Activated CD4-positive, CD25-positive, alpha-beta regulatory T cell treated with anti-CD3 and anti-CD28 coated beads, Interleukin-2, amount 50 U/mL, for 24 hours (primary cell): ENCODE measurements around the gene UPF1.

Experiments used
- ATAC-seq, 2 donors: fragments of 150-1000 bp; cut with Tn5 transposase; one replicate each; pipeline ENCODE4 v1.10.0; 2021; ENCODE audit warnings: mild to moderate bottlenecking in 1 of 2, moderate library complexity in 1 of 2

UPF1 gene

DNA sequence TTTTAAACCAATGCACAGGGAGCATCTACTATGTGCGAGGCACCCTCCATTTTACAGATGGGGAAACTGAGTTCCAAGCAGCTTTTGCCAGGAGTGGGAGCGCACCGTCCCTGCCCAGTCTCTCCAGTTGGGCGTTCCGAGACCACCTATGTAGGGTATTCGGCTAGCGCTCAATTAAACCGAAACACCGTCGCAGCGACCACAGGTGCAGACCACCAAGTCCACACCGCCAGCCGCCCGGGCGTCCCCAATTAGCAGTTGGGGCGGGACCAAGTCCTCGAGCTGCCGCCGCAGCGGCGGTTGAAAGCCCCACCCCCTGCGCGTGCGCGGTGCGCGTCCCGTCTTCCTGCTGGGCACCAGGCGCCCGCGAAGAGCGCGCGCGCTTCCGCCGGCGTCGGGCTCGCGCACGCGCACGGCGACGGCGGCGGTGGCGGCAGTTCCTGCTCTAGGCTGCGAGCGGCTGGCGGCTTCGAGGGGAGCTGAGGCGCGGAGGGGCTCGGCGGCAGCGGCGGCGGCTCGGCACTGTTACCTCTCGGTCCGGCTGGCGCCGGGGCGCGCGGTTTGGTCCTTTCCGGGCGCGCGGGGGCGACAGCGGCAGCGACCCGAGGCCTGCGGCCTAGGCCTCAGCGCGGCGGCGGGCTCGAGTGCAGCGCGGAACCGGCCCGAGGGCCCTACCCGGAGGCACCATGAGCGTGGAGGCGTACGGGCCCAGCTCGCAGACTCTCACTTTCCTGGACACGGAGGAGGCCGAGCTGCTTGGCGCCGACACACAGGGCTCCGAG is at the start of gene UPF1:
UPF1 (plus strand) TSS at position 436 of the 782 bp plus-strand sequence; CDS start at position 687, 251 bp downstream.
- peak; percentile 83 to 84 for ATAC-seq

DNA sequence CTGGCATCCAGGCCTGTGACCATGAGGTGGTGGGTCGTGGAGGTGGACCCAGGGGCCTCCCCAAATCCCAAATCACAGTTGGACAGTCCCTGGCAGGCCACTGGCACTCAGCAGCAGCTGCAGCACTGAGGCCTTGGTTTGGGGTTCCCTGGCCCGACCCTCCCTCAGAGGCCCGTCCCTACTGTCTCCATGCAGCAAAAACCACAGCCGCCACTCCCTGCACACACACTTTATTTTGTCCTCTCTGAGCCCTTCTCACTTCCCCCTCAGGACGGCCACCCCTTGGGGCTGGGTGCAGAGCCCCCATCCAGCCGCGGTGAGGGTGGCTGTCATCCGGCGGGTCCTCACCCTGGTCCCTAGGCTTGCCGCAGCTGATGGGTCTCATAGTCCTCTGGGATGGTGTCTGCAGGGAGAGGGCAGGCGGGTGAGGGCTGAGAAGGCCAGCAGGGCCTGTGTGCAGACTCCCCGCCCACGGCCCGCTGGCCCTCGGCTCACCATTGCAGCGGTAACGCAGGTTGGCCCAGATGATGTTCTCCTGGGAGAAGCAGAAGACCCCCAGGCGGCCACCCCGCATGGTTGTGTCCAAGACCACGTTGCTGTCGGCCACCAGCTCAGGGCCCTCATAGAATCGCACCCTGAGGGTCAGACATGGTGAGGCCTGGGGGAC is 49.1 kb upstream of the UPF1 start:
- ATAC-seq = no peak

DNA sequence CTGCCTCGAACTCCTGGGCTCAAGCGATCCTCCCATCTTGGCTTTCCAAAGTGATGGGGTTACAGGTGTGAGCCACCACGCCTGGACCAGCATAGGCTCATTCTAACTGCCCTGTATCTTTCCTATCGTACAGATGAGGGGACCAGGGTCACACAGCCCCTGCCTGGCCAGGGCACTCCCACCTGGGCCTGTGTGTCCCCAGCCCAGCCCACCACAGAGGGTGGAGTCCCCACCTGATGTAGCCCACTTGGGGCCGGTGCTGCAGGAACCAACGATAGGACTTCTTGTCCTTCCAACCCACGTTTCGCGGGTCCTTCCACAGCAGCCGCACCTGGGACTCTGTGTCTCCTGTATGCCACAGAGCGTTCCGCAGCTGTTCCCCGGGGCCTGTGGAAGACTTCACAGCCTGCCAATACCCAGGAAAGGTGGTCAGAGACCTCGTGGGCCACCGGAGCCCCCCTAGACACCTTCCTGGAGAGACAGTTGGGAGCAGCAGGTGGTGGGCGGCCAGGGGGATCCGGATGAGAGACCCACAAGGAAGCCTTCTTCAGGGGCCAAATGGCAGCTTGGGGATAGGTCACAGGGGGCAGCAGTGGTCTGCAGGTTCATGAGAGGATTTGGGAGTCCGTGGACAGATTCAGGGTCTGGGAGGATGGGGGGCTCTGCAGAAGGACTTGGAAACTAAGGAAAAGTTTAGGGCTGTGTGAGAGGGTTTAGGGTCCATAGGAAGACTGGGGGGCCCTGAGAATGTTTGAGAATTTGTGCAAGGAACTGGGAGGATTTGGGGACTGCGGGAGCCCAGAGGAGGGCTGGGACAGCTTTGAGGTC is 47.6 kb upstream of the UPF1 start:
- no peak for ATAC-seq

DNA sequence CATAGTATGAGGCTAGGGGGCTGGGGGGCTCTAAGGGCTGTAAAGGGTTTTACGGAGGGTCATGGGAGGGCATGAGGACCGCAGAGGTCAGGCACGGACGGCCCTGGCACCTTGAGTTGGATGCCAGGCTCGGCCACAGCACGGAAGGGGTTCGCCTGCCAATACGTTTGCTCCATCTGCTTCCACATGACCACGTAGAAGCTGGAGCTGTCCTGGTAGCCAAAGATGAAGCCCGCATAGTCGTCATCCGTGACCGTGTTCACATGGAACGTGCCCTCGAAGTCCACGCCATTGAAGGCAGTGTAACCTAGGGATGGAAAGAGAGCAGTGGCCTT is 47.0 kb upstream of the UPF1 start:
- ATAC-seq = no peak

DNA sequence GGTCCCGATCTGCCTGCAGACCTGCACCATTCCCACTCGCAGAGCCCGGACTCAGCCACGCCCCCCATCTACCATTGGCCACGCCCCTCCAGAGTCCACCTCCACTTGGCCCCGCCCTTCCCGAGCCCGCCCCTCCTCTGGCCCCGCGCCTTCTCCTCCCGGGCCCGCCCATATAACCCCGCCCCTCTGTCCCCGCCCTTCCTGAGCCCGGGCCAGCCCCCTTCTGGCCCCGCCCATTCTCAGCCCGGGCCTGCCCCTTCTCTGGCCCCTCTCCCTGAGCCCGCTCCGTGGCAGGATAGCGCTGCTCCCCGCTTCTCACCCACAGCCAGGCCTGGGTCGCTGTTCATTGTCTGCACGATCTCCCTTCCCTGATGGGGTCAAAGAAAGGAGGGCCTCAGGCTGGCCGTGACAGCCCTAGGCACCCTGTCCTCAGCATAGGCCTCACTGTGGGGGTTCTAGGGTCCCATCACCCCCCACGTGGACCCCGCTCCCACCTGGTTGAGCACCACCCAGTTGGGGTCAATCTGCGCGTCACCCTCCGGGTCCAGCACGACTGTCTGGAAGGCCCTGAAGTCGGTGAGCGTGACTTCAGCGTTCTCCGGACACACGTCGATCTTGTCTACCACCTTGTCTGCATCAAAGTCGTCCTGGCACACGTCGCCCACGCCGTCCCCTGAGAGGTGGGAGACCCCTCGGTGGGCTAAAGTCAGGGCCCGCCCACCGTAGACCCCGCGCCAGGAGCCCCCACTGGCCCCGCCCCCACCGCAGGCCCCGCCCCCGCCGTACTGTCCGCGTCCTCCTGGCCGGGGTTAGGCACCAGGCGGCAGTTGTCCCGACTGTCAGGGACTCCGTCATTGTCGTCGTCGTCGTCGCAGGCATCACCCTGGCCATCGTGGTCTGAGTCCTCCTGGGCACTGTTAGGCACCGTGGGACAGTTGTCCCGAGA is 46.3 kb upstream of the UPF1 start:
- ATAC-seq = peak; percentile 45 to 56

DNA sequence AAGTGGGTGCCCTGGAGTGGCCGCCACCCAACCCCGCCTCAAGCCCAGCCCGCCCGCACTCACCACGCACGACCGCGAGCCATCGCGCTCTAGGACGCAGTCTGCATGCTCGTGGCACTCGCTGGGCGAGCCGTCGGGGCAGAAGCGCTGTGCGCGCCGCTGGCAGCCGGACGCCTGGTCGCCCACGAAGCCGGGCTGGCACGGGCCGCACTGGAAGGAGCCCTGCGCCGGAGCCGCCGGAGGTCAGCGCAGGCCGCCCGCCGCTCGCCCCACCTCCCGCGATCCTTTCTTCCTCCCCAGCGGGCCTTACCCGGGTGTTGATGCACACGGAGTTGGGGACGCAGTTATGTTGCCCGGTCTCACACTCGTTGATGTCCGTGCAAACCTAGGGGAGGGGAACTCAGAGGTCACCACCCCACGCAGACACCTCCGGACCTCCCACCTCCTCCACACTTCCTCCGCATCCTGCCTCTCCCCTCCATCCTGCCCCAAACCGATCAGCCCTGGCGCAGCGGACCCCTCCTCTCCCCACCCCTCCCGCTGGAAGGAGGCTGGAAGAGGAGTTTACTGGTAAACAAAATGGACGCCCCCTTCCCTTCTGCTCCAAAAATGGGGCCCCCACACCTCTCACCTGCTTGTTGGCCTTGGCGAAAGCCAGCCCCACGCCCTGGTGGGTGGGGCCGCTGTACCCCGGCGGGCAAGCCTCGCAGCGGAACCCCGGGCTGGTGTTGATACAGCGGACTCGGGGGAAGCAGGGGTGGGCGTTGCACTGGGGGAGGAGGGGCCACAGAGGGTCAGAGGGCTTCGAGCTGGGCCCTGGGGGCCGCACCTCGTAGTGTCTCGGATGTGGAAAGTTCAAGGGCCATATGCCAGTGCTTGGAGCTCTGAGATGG is 43.0 kb upstream of the UPF1 start:
- no peak for ATAC-seq

DNA sequence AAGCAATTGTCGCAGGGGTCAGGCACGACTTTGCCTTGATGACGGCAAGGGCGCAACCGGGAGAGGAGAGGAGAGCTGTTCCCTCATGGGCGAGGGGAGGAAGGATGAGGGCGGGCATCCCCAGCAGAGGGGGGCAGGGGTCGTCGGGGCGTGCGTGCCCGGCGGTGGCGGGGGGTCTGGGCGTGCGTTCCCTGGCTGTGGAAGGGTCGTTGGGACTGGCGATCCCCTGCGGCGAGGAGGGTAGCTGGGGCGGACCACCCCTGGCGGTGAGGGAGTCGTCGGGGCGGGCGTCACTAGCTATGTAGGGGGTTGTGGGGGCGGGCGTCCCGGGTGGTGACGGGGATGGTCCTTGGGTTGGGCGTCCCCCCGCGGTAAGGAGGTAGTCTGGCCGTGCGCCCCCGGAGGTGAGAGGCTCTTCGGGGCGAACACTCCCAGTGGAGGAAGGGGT is 42.3 kb upstream of the UPF1 start:
- no peak for ATAC-seq

DNA sequence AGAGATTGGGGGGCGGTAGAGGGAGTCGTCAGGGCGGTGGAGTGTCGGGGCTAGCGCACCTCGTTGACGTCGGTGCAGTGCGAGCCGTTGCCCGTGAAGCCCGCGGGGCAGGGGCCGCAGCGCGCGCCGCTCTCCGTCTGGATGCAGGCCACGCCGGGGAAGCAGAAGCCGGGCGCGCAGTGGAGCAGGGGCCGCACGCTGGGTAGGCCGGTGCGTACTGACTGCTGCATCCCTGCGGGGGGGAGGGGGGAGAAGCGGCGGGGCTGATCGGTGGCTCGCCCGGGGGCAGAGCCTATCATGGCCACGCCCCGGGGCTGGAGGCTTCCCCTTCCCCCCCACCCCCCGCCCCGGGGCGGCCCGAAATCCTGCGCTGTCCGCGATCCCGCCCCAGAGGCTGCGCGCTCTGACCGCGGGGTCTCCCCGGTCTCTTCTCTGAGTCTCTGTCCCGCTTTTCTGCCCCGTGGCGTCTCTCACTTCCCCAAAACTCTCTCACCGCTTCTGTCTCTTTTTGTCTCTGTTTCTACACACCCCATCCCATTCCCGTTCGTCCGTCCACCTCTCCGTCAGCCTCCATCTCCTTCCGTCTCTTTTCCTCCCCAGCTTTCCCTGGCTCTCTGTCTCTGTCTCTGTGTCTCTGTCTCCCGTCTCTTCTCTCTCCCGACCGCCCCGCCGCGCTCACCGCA is 41.7 kb upstream of the UPF1 start:
- ATAC-seq = no peak

DNA sequence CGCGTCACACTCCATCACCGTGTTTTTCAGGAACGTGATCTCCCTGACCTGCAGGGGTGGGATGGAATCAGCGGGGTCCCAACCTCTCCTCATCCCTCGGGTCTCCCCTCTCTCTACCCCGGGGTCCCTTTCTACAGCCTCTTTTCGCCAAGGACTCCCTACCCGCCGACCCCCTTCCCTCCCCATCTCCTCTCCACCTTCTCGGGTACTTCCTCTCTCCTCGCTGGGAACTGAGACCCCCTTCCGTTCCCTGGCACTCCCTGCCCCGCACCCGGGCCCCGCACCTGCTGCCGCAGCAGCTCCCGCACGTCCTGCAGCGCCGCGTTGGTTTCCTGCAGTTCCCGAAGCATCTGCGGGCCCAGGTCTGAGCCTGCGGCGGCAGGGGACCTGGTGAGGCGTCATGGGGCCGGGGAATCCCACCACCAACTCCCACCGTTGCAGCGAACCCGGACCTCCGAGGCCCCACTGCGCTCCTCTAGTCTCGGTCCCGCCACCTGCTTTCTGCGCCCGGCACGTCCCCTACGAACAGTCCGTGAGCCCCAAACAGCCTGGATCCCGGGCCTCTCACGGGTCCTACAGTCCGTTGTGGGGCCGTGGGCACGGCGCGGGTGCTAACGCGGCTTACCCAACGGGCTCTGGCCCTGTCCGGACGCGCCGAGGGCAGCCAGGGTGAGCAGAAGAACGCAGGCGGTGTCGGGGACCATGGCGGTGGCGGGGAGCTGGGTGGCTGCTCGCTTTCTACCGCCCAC is 41.0 kb upstream of the UPF1 start, which contains the start of gene COMP:
COMP (minus strand) TSS at position 740 of the 749 bp plus-strand sequence; CDS start at position 704, 36 bp downstream.
- no peak for ATAC-seq

DNA sequence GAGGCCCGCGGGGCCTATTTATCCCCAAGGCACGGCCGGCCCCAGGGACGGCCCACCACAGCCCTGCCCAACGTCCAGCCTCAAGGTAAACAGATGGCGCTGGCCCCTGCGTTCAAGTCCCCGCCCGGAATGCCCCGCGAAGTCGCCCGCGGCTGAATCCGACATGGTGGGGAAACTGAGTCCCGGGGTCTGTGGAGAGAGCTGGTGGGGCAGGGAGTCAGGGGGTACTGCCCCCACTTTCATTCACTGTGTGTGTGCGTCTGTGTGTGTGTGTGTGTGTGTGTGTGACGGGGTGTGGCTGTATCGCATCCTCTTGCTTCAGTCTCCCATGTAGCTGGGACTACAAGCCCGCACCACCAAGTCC is 40.5 kb upstream of the UPF1 start:
- ATAC-seq = no peak

DNA sequence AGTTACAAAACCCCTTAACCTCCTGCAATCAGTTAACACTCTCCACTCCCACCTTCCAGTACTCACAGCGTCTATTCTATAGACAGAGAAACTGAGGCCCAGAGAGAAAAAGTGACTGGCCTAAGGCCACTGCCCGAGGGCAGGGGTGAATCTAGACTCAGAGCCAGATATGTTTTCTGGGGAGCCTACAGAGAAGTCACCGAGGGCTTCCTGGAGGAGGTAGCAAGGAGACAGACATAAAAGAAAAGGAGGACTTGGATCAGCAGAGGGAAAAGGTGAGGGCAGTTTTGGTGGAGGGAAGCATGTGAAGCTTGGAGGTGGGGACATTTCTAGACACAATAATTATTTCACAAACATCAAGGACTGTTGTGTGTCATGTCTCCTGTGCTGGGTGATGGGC is 39.1 kb upstream of the UPF1 start:
- no peak for ATAC-seq

DNA sequence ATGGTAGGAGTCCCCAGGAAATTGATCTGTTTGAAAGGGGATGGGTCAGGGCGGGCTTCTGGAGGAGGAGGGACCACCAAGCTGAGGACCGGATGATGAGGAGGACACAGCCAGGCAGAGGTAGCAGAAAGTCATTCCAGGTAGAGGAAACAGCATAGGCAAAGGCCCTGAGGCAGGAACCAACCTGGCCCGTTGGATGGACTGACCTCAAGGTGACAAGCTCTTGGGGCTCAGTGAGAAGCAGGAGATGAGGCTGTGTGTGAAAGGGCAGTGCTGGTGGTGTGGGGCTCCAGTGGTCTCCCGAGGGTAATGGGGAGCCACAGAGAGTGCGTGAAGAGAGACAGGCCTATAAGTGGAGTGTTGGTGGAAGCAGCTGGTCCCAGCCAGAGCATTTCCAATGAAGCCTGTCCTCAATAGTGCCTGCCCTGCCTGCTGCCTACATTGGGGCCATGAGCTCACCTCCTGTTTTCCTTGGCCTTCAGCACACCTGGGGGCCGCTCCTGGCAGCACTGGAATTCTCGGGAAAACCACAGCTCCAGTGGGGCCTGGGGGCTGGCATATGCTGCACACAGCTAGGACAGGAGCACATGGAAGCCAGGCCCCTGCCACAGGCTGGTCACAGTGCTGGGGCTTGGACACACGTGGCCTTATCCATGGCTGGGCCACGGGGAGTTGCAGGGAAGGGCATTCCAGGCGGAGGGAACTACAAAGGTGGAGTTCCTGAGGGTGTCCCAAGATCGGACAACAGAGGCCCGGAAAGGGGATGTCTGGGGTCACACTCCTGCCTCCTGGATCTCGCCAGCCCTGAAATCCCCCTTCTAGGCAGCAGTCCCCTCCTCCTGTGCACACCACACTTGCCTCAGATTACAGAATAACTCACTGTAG is 38.4 kb upstream of the UPF1 start:
- no peak for ATAC-seq

DNA sequence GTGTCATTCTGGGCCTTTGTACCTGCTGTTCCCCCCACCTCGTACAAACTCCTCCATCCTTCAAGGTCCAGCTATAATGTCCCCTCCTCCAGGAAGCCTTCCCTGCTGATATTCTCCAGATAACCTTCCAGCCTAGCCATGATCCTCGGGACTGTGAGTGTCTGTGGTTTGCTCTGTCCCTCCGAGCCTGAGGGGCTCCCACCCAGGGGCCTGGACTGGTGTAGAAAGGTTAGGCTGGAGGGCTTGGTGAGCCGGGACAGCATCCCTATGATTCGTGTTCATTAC is 37.8 kb upstream of the UPF1 start:
- no peak for ATAC-seq

DNA sequence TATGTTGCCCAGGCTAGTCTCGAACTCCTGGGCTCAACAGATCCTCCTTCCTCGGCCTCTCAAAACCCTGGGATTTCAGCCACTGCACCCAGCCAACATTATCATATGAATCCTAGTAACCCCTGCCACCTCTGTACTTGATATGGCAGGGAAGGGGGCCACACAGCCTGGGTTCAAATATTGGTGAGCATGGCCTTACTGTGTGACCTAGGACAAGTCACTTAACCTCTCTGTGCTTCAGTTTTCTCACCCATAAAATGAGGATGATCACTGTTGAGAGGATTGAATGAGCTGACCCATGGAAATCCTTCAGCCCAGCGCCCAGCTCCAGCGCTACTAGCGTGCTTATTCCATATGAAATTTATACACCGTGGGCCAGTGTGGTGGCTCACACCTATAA is 37.1 kb upstream of the UPF1 start:
- ATAC-seq = no peak

DNA sequence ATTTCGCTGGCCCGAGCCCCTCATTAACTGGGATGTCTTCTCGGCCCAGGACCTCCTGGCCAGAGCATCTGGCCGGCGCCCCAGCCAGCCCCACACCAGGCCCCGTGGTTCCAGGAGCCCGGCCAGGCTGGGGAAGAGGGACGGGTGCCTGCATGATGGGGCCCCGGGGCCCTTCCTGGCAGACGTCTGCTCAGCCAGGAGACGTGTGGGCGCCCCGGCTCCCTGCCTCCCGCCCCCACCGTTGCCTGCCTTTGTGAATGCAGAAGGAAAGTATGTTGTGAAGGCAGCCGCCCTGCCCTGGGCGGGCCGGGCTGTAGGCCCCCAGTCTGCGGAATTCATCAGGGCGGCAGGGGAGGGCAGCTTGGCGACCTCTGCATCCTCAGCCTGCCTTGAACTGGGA is 36.2 kb upstream of the UPF1 start:
- no peak for ATAC-seq

DNA sequence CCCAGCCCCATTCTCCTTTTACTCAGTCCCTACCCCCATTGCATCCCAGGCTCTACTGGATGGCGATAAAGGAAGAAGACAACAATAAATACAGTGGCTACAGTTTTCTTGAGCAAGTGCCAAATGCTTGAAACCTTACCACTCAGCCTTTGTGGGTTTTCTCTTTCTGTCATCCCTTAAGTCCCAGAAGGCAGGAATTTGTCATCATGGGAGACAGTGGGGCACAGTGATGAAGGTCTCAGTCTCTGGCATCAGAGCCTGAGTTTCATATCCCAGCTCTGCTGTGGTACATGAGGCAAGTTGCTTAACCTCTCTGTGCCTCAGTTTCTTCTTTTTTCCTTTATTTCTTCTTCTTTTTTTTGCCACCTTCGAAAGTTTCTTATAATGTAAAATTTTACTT is 35.5 kb upstream of the UPF1 start:
- ATAC-seq = no peak

DNA sequence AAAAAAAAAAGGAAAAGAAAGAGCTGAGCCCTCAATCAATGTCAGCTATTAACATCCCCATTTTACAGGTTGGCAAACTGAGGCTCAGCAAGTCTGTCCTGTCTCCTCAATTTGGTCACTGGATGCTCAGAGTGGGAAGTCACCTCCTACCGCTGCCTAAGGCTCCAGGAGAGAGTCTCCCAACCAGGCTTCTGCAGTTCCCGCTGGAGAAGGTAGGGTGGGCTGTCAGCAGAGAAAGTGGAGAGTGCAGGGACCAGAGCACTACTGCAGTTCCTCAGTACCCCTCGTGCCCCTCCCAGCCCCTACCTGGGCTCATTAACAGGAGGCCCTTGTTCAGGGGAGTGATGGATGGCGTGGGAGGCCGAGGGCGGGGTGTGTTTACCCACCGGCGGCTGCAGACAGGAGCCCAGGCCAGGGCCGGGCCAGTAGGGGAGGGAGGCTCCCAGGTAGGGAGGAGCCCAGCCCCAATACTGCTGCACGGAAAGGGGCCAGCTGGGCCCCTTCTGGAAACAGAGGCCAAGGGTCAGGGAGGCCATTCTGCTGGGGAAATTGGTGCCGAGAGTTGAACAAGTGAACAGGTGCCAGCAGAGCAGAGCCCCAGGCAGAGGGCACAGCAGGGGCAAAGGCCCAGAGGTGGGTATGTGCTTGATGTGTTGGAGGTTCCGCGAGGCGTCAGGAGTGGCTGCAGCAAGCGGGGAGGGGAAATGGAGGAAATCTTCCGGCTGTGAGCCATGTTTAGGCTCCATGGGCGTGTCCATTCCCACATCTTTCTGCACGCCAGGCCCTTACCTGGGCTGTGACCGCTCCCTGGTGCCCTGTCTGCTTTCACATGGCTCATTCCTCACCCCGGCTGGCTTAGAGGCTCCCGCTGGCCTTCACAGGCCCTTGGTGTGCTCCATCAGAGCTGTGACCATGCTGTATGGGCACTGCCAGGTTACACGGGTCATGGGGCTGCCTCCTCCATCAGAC is 33.1 kb upstream of the UPF1 start:
- ATAC-seq = no peak
